HUES64 (cell line): ENCODE measurements around the gene CLCN5.

Experiments used
- H3K27ac ChIP-seq: 2 replicates; pipeline ENCODE4 v1.7.0; 2013; ENCODE audit warnings: low read depth, low read length, inconsistent platforms
- H3K27me3 ChIP-seq: 2 replicates; pipeline ENCODE4 v1.6.1; 2013; ENCODE audit warnings: mild to moderate bottlenecking, low read length; ENCODE audit not compliant: insufficient read depth
- H3K36me3 ChIP-seq: 2 replicates; pipeline ENCODE4 v1.6.1; 2013; ENCODE audit warnings: mild to moderate bottlenecking, low read length; ENCODE audit not compliant: insufficient read depth
- H3K4me1 ChIP-seq: 2 replicates; pipeline ENCODE4 v1.6.1; 2013; ENCODE audit warnings: mild to moderate bottlenecking, low read length, moderate library complexity; ENCODE audit not compliant: insufficient read depth
- H3K4me3 ChIP-seq: 2 replicates; pipeline ENCODE4 v1.5.1; 2013; ENCODE audit warnings: mild to moderate bottlenecking, low read length, moderate library complexity
- H3K9ac ChIP-seq: 2 replicates; pipeline ENCODE4 v1.6.1; 2013; ENCODE audit warnings: mild to moderate bottlenecking, low read depth, low read length
- H3K9me3 ChIP-seq: 2 replicates; pipeline ENCODE4 v1.6.1; 2013; ENCODE audit warnings: low read depth, low read length; ENCODE audit not compliant: insufficient read depth
- WGBS: fragments of 150-250, 120-280 bp; methylation state at CpG from one replicate; pipeline ENCODE4 v1.1.7; 2013; ENCODE audit warnings: missing lambda C conversion rate; 5-methylcytosine and 5-hydroxymethylcytosine counted together

The CLCN5 gene

GRCh38 chrX:50054147-50054546 lies 131.8 kb downstream of the CLCN5 start:
- no peak overlapping the region for H3K4me3 ChIP-seq
- WGBS = 50% methylated on average over 1 of the region's 1 CpG
- no peaks in the 10 kb centered on the region for H3K27me3 ChIP-seq

DNA sequence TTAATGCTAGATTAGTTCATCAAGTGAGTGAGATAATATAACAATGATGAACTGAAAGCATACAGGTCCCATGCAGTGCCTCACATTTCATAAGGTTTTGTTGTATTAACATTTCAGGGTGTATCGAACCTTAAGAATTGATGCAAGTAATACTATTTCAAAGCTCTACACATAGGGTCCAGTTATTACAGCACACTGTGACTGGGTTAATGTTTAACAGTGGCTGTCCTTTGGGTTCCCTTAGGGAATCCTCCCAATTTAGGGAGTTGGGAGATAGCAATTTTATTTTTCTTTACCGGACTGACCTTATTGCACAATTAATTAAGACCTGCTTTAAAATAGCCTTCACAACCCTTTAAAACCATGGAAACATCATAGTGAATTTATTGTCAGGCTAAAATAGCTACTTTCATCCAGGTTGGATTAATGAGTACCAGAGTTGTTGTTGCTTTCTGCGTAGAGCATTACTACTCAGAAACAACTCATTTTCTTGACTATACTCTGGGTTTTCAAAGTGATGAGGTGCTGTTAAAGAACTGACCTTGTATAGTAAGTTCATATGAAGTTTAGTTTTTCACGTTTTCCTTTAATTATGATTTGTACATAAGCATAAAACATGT lies 144.0 kb downstream of the CLCN5 start:
- Histone ChIP-seq H3K4me1 (0 out of 2 replicates have a peak, but pooled peaks cover 6% of the 10 kb centered on the region), H3K4me3 (no peak overlapping the region), H3K27ac (no peak overlapping the region), H3K9ac (no peak overlapping the region), H3K9me3 (no peaks in the 10 kb centered on the region), H3K27me3 (no peaks in the 10 kb centered on the region), H3K36me3 (no peaks in the 10 kb centered on the region)
- WGBS = 83% methylated on average over 1 of the region's 4 CpGs

More at GRCh38 chrX:50054147-50054546, 131.8 kb downstream of the CLCN5 start:
- Histone ChIP-seq H3K27ac (no peak overlapping the region), H3K4me1 (peaks cover 8% of the 10 kb centered on the region; the same call in 1 of the 2 replicates), H3K36me3 (no peaks in the 10 kb centered on the region), H3K9ac (no peak overlapping the region), H3K9me3 (no peaks in the 10 kb centered on the region)

DNA sequence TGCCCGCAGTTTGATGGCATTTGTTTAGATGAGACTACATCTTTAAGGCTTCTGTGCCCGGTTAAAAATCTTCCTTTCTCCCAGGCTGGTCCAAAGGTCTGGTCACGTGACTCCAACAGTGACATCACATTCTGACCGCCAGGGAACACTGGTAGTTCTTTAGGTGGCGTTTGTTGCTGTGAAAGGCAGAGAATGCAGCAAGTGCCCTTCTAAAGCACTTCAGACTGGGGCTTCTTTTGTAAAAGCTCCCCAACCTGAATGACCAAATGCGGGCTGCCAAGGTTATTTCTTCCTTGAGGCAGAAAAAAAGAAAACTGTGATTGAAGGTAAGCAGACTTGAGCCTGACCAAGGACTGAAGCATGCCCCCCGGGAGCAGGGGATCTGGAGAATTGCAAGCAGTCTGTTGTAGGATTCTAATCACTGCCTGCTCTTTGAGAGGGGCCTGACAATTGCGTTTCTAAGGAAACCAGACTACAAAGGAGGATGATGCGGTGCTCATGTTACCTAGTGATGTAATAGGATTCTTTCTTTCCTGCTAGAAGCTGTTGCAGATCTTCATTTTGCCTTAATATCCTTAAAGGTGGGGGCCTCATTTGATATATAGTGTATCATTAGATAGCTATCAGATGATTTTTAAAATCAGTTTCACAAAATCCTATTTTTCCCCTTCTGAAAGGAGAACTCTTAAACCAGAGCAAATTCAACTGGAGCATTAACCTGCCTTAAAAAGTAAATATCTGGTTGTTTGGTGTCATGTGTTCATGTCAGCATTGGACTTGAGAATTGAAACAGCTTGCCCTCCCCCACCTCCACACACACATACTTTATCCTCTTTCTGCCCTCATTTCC lies 145.3 kb downstream of the CLCN5 start:
- Histone ChIP-seq H3K9me3 (no peaks in the 10 kb centered on the region), H3K9ac (peak overlapping the region; percentile 67)

GRCh38 chrX:50068285-50068563 lies 145.8 kb downstream of the CLCN5 start:
- Histone ChIP-seq H3K9me3 (no peaks in the 10 kb centered on the region), H3K4me3 (peak overlapping the region; percentile 57; the same call in 1 of the 2 replicates), H3K27me3 (no peaks in the 10 kb centered on the region), H3K36me3 (no peaks in the 10 kb centered on the region), H3K4me1 (0 out of 2 replicates have a peak, but pooled peaks cover 6% of the 10 kb centered on the region), H3K27ac (peak overlapping the region; percentile 87; the same call in 1 of the 2 replicates), H3K9ac (no peak overlapping the region)
- whole genome bisulfite sequencing = no CpG with 5 or more reads among the region's 2 CpGs

More for the DNA sequence above, 145.3 kb downstream of the CLCN5 start:
- Histone ChIP-seq H3K4me1 (0 out of 2 replicates have a peak, but pooled peaks cover 6% of the 10 kb centered on the region), H3K27ac (peak overlapping the region; percentile 87; the same call in 1 of the 2 replicates), H3K27me3 (no peaks in the 10 kb centered on the region), H3K36me3 (no peaks in the 10 kb centered on the region), H3K4me3 (peak overlapping the region; percentile 57)
- 3% methylated on average over 8 of the region's 9 CpGs for WGBS

- Histone ChIP-seq H3K36me3 (no peaks in the 10 kb centered on the region), H3K4me3 (no peak overlapping the region), H3K27me3 (no peaks in the 10 kb centered on the region), H3K27ac (no peak overlapping the region), H3K9ac (no peak overlapping the region), H3K4me1 (0 out of 2 replicates have a peak, but pooled peaks cover 6% of the 10 kb centered on the region), H3K9me3 (no peaks in the 10 kb centered on the region)
- WGBS = 100% methylated on average over 2 of the region's 2 CpGs
Observed at GRCh38 chrX:50068893-50069292, 146.5 kb downstream of the CLCN5 start.

DNA sequence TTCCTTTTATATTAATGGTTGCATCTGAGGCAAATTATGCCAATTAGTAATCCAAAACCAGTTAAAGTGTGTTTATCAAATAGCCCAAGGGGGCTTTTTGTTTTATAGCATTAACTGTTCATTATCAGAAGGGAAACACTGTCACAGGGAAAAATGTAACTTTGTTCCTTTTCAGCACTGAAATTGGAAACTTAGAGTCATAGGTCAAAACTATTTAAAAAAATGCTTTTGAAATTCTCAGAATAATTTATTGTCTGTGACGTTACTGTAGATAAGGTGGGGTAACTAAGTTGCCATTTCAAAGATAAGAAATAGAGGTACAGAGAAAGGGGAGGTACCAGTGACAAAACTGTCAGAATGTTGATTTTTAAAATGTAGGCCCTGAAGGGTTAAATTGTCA lies 149.1 kb downstream of the CLCN5 start:
- Histone ChIP-seq H3K36me3 (no peaks in the 10 kb centered on the region), H3K9ac (no peak overlapping the region), H3K27ac (no peak overlapping the region), H3K4me1 (0 out of 2 replicates have a peak, but pooled peaks cover 6% of the 10 kb centered on the region), H3K4me3 (no peak overlapping the region), H3K27me3 (no peaks in the 10 kb centered on the region), H3K9me3 (no peaks in the 10 kb centered on the region)
- WGBS = 94% methylated on average over 1 of the region's 1 CpG

DNA sequence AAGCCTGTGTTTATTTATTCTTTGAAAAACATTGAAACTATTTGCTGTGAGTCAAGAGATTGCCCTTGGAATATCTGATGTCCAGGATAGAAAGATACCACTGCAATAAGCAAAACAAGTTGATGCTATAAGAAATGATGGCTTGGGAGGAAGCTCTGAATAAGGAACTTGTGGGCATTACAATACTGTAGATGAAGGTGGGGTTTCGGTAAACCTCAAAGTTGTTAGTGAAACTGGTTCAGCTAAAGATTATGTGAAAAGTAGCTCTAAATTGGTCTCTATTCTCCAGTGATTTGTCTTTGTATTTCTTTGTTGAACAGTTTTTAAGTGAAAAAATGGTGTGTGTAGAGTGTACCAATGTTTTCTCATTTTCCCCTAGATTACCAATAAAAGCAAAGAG lies 149.7 kb downstream of the CLCN5 start:
- H3K4me1 ChIP-seq = 0 out of 2 replicates have a peak, but pooled peaks cover under 1% of the 10 kb centered on the region
- no peaks in the 10 kb centered on the region for H3K27me3 ChIP-seq
- no peak overlapping the region for H3K9ac ChIP-seq
- 100% methylated on average over 1 of the region's 1 CpG for WGBS
- H3K9me3 ChIP-seq = no peaks in the 10 kb centered on the region
- H3K27ac ChIP-seq = no peak overlapping the region
- H3K4me3 ChIP-seq = no peak overlapping the region
- no peaks in the 10 kb centered on the region for H3K36me3 ChIP-seq

- Histone ChIP-seq H3K9ac (no peak overlapping the region), H3K27me3 (no peaks in the 10 kb centered on the region), H3K4me3 (no peak overlapping the region), H3K36me3 (no peaks in the 10 kb centered on the region), H3K27ac (no peak overlapping the region), H3K4me1 (no peaks in the 10 kb centered on the region), H3K9me3 (no peaks in the 10 kb centered on the region)
- WGBS = 96% methylated on average over 2 of the region's 2 CpGs
Observed at GRCh38 chrX:50073601-50074000, 151.2 kb downstream of the CLCN5 start.

- H3K27me3 ChIP-seq = no peaks in the 10 kb centered on the region
- 97% methylated on average over 3 of the region's 4 CpGs for WGBS
Observed at GRCh38 chrX:50075630-50076339, 153.4 kb downstream of the CLCN5 start.

GRCh38 chrX:50081282-50081889 lies 159.0 kb downstream of the CLCN5 start:
- no peak overlapping the region for H3K27ac ChIP-seq
- no peaks in the 10 kb centered on the region for H3K36me3 ChIP-seq
- H3K4me1 ChIP-seq = no peaks in the 10 kb centered on the region
- no peaks in the 10 kb centered on the region for H3K9me3 ChIP-seq
- H3K4me3 ChIP-seq = no peak overlapping the region
- H3K9ac ChIP-seq = no peak overlapping the region
- H3K27me3 ChIP-seq = no peaks in the 10 kb centered on the region
- WGBS = 57% methylated on average over 3 of the region's 3 CpGs

More at GRCh38 chrX:50075630-50076339, 153.4 kb downstream of the CLCN5 start:
- no peaks in the 10 kb centered on the region for H3K36me3 ChIP-seq
- H3K4me3 ChIP-seq = no peak overlapping the region
- no peaks in the 10 kb centered on the region for H3K9me3 ChIP-seq
- H3K27ac ChIP-seq = no peak overlapping the region
- H3K9ac ChIP-seq = no peak overlapping the region
- H3K4me1 ChIP-seq = no peaks in the 10 kb centered on the region
